Progenitor cell of endocrine pancreas (in vitro differentiated cells): ENCODE data around the gene RAB11FIP5. TPM values are rescaled to one million over a fixed set of nuclear protein-coding genes. Genes with fewer than 3 reads are reported as not detected.

ENCODE experiments used
- DNase-seq: peaks from one replicate; pipeline ENCODE4 v3.0.0; 2021; ENCODE audit warnings: low spot score; ENCODE audit not compliant: unreplicated experiment
- H3K27ac Mint-ChIP-seq: 2 replicates; pipeline ENCODE4 v1.8.0; 2021; ENCODE audit warnings: mild to moderate bottlenecking, moderate library complexity, mixed read lengths
- H3K27me3 Mint-ChIP-seq: 2 replicates; pipeline ENCODE4 v1.8.0; 2021; ENCODE audit warnings: mixed read lengths
- H3K36me3 Mint-ChIP-seq: 2 replicates; pipeline ENCODE4 v1.8.0; 2022; ENCODE audit warnings: mixed read lengths; ENCODE audit not compliant: insufficient read depth
- H3K4me1 Mint-ChIP-seq: 2 replicates; pipeline ENCODE4 v1.8.0; 2021; ENCODE audit warnings: low read depth, mixed read lengths
- H3K4me3 Mint-ChIP-seq: 2 replicates; pipeline ENCODE4 v1.8.0; 2021; ENCODE audit warnings: low read depth, mild to moderate bottlenecking, moderate library complexity, mixed read lengths
- H3K9me3 Mint-ChIP-seq: 2 replicates; pipeline ENCODE4 v1.8.0; 2021; ENCODE audit warnings: low read depth, mixed read lengths
- CTCF ChIP-seq: fragments of 200-600 bp; sonication (generic); IDR thresholded peaks from one replicate; pipeline ENCODE4 v1.5.0; 2021; ENCODE audit warnings: antibody characterized with exemption, mild to moderate bottlenecking; ENCODE audit not compliant: unreplicated experiment
- total RNA-seq: library from RNA; stranded (reverse); gene quantifications from 2 replicates; pipeline ENCODE4 v1.2.1, GENCODE V29; 2021

The RAB11FIP5 gene
- total RNA-seq, 1 donor from 2014 or later: 23.5 TPM

GRCh38 chr2:73035899-73036711 is 76.6 kb downstream of the RAB11FIP5 start:
- H3K27ac Mint-ChIP-seq: no peak overlapping the region
- H3K4me3 Mint-ChIP-seq: no peak overlapping the region
- no peaks in the 10 kb centered on the region for H3K9me3 Mint-ChIP-seq
- H3K4me1 Mint-ChIP-seq: peaks cover 7% of the 10 kb centered on the region
- no peak for DNase-seq
- peaks cover 7% of the 10 kb centered on the region for H3K36me3 Mint-ChIP-seq
- no peak for TF ChIP-seq CTCF
- H3K27me3 Mint-ChIP-seq: no peaks in the 10 kb centered on the region

- no peaks in the 10 kb centered on the region for H3K27me3 Mint-ChIP-seq
- no peak overlapping the region for H3K27ac Mint-ChIP-seq
- H3K9me3 Mint-ChIP-seq: no peaks in the 10 kb centered on the region
- peaks cover 7% of the 10 kb centered on the region for H3K36me3 Mint-ChIP-seq
- TF ChIP-seq CTCF: no peak
- no peak for DNase-seq
- H3K4me1 Mint-ChIP-seq: peaks cover 7% of the 10 kb centered on the region
- H3K4me3 Mint-ChIP-seq: no peak overlapping the region
Observed at GRCh38 chr2:73034661-73035375, 77.9 kb downstream of the RAB11FIP5 start.

- Mint-ChIP-seq H3K27ac (no peak overlapping the region), H3K36me3 (peaks cover 5% of the 10 kb centered on the region), H3K4me1 (peaks cover 7% of the 10 kb centered on the region), H3K9me3 (no peaks in the 10 kb centered on the region), H3K4me3 (no peak overlapping the region), H3K27me3 (no peaks in the 10 kb centered on the region)
- TF ChIP-seq CTCF: no peak
- no peak for DNase-seq
Observed at GRCh38 chr2:73033766-73034381, 78.9 kb downstream of the RAB11FIP5 start.

GRCh38 chr2:73033142-73033765 is 79.5 kb downstream of the RAB11FIP5 start:
- Mint-ChIP-seq H3K4me3 (no peak overlapping the region), H3K27ac (no peak overlapping the region), H3K4me1 (peaks cover 7% of the 10 kb centered on the region), H3K9me3 (no peaks in the 10 kb centered on the region), H3K27me3 (no peaks in the 10 kb centered on the region), H3K36me3 (peaks cover 5% of the 10 kb centered on the region)
- TF ChIP-seq CTCF: no peak
- no peak for DNase-seq

- H3K27me3 Mint-ChIP-seq: no peaks in the 10 kb centered on the region
- H3K4me3 Mint-ChIP-seq: no peak overlapping the region
- no peak for DNase-seq
- peaks cover 5% of the 10 kb centered on the region for H3K36me3 Mint-ChIP-seq
- no peak for TF ChIP-seq CTCF
- no peaks in the 10 kb centered on the region for H3K9me3 Mint-ChIP-seq
- peaks cover 7% of the 10 kb centered on the region for H3K4me1 Mint-ChIP-seq
- no peak overlapping the region for H3K27ac Mint-ChIP-seq
Observed at GRCh38 chr2:73032702-73033097, 80.0 kb downstream of the RAB11FIP5 start.
